HepG2 (cell line): Measurements from ENCODE around the gene CALM1. TPM values are rescaled to one million over a fixed set of nuclear protein-coding genes. Genes with fewer than 3 reads are reported as not detected.

Experiments used
- BHLHE40 ChIP-seq: IDR thresholded peaks from 2 replicates; pipeline ENCODE4 v1.6.1; 2011; ENCODE audit warnings: low read length, improper control_type of control experiment
- CBX2 ChIP-seq, 2 experiments: fragments of 200-600 bp in 1 of 2; sonication (generic); formaldehyde crosslinking in 1 of 2; IDR thresholded peaks; 2 replicates each; pipeline versions ENCODE4 v1.7.0 to v1.8.1; 2018 to 2022; ENCODE audit warnings: low read depth in 2 of 2, low read length in 1 of 2, mild to moderate bottlenecking in 1 of 2, missing genetic modification reagents in 1 of 2
- CEBPZ ChIP-seq: IDR thresholded peaks from 2 replicates; pipeline ENCODE4 v1.6.1; 2012; ENCODE audit warnings: low read length, improper control_type of control experiment
- KAT8 ChIP-seq: IDR thresholded peaks from 2 replicates; pipeline ENCODE4 v1.6.1; 2016; ENCODE audit warnings: missing genetic modification reagents, missing compliant biosample characterization
- NCOA2 ChIP-seq: sonication (generic); formaldehyde crosslinking; IDR thresholded peaks from 2 replicates; pipeline ENCODE4 v1.8.0; 2022; ENCODE audit warnings: inconsistent platforms
- TFDP2 ChIP-seq: sonication (generic); formaldehyde crosslinking; IDR thresholded peaks from 2 replicates; pipeline ENCODE4 v1.4.0; 2020; ENCODE audit warnings: missing genetic modification reagents
- ZFP36L2 ChIP-seq: sonication (generic); formaldehyde crosslinking; IDR thresholded peaks from 2 replicates; pipeline ENCODE4 v1.4.0; 2020; ENCODE audit warnings: missing genetic modification reagents
- ZHX2 ChIP-seq, 2 experiments: sonication (generic) in 1 of 2; formaldehyde crosslinking in 1 of 2; IDR thresholded peaks; 2 replicates each; pipeline versions ENCODE4 v1.6.1 to v1.9.0; 2014 to 2022; ENCODE audit warnings: antibody characterized with exemption in 1 of 2, borderline replicate concordance in 1 of 2, inconsistent platforms in 1 of 2, low read depth in 1 of 2, missing genetic modification reagents in 1 of 2
- ZIK1 ChIP-seq: sonication (generic); formaldehyde crosslinking; IDR thresholded peaks from 2 replicates; pipeline ENCODE4 v1.5.0; 2020; ENCODE audit warnings: mild to moderate bottlenecking, low read depth, missing genetic modification reagents, borderline replicate concordance
- ZNF296 ChIP-seq: sonication (generic); formaldehyde crosslinking; conservative IDR thresholded peaks from 2 replicates; pipeline ENCODE4 v1.5.0; 2020; ENCODE audit warnings: mild to moderate bottlenecking, missing genetic modification reagents
- ZNF329 ChIP-seq: sonication (generic); formaldehyde crosslinking; IDR thresholded peaks from 2 replicates; pipeline ENCODE4 v1.9.0; 2021; ENCODE audit warnings: low read depth, mild to moderate bottlenecking, missing genetic modification reagents
- ZNF350 ChIP-seq: sonication (generic); formaldehyde crosslinking; IDR thresholded peaks from 2 replicates; pipeline ENCODE4 v1.4.0; 2020; ENCODE audit warnings: mild to moderate bottlenecking, low read depth, missing genetic modification reagents, borderline replicate concordance
- ZNF414 ChIP-seq: sonication (generic); formaldehyde crosslinking; IDR thresholded peaks from 2 replicates; pipeline ENCODE4 v1.5.0; 2020; ENCODE audit warnings: missing genetic modification reagents
- ZNF569 ChIP-seq: sonication (generic); formaldehyde crosslinking; IDR thresholded peaks from 2 replicates; pipeline ENCODE4 v1.5.0; 2020; ENCODE audit warnings: mild to moderate bottlenecking, missing genetic modification reagents, moderate library complexity, borderline replicate concordance
- ZSCAN25 ChIP-seq: sonication (generic); formaldehyde crosslinking; IDR thresholded peaks from 2 replicates; pipeline ENCODE4 v1.8.0; 2022; ENCODE audit warnings: mild to moderate bottlenecking, missing genetic modification reagents
- polyA plus RNA-seq, 8 experiments: library from polyadenylated mRNA; depleted of rRNA in 3 of 8; stranded (reverse) in 7 of 8; unstranded in 1 of 8; fragments of >200 nt; fragmentation: Illumina TruSeq in 4 of 8; extraction: Trizol in 4 of 8; gene quantifications; 2 replicates each; pipeline versions ENCODE4 v1.2.1 to v1.2.3, GENCODE V29; 2011 to 2016; ENCODE audit warnings: low read depth in 4 of 8, missing spikeins in 1 of 8, mixed read lengths in 1 of 8; ENCODE audit not compliant: insufficient read depth in 1 of 8
- total RNA-seq, 5 experiments: library from RNA; depleted of rRNA; stranded (reverse); fragments of >200 nt; fragmentation: Illumina TruSeq; extraction: Trizol; gene quantifications; 2 replicates each; pipeline ENCODE4 v1.2.3, GENCODE V29; 2016; ENCODE audit warnings: low read depth in 1 of 5

The CALM1 gene
- total and polyA plus RNA-seq, 2 of the 13 experiments (the other 11 are each of a cell fraction or from before 2014, with no cell fraction given): 110 to 238 TPM

DNA sequence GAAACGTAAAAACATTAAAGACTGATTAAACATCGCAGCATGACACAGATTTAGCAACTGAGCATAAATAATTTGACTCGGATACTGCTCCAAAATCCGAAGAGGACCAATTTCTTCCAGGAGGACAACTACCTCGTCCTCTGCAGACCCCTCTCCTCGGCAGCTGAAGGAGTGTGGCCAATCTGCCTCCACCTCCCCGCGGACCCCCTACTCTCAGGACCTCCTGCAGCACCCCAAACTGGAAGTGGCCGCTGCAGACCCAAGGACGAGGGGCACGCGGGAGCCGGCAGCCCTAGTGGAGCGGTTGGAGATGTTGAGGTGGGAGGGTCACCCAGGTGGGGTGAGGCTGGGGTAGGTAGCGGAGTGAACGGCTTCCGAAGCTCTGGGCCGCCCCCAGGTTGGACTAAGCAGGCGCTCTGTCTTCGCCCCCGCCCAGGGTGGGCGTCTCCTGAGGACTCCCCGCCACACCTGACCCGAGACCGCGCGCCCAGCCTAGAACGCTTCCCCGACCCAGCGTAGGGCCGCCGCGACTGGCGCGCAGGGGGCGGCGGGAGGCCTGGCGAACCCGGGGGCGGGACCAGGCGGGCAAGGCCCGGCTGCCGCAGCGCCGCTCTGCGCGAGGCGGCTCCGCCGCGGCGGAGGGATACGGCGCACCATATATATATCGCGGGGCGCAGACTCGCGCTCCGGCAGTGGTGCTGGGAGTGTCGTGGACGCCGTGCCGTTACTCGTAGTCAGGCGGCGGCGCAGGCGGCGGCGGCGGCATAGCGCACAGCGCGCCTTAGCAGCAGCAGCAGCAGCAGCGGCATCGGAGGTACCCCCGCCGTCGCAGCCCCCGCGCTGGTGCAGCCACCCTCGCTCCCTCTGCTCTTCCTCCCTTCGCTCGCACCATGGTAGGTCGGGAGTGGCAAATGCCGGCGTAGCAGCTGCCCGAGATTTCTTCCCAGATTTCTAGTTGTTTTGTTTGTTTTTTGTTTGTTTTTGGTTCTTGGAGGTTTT lies at the start of gene CALM1 (continued):
- no peak; the same call in 1 of the 2 replicates for TF ChIP-seq ZHX2 (IDR thresholded peaks at IDR 0.05; ENCODE audit: low read depth)
- TF ChIP-seq ZHX2 (CRISPR knock-in tag; IDR thresholded peaks at IDR 0.05; ENCODE audit: borderline replicate concordance): peak; percentile 95
- 0 out of 2 replicates have a peak, but pooled peaks have one; percentile 30 for TF ChIP-seq ZNF569 (CRISPR knock-in tag)
- peak; percentile 61; the same call in 1 of the 2 replicates for TF ChIP-seq NCOA2 (CRISPR knock-in tag)
- TF ChIP-seq TFDP2 (CRISPR knock-in tag): peak; percentile 69
- peak; percentile 58 for TF ChIP-seq BHLHE40
- TF ChIP-seq ZSCAN25 (CRISPR knock-in tag): peak; percentile 89
- TF ChIP-seq CEBPZ: no peak
- TF ChIP-seq CBX2 (IDR thresholded peaks at IDR 0.05; ENCODE audit: low read depth, low read length): no peak
- no peak for TF ChIP-seq CBX2 (CRISPR knock-in tag; IDR thresholded peaks at IDR 0.05; ENCODE audit: low read depth)
- peak; percentile 85 for TF ChIP-seq KAT8
- TF ChIP-seq ZNF329: peak; percentile 82; the same call in 1 of the 2 replicates
- TF ChIP-seq ZNF414 (CRISPR knock-in tag): peak; percentile 59; the same call in 1 of the 2 replicates
- TF ChIP-seq ZNF350 (CRISPR knock-in tag): no peak
- 0 out of 2 replicates have a peak, but pooled peaks have one; percentile 26 for TF ChIP-seq ZNF296 (CRISPR knock-in tag)
- peak; percentile 93 for TF ChIP-seq ZIK1
- TF ChIP-seq ZFP36L2 (CRISPR knock-in tag): no peak
